K562 (cell line): Measurements from ENCODE around the gene WWOX. TPM values are rescaled to one million over a fixed set of nuclear protein-coding genes. Genes with fewer than 3 reads are reported as not detected.

Source experiments
- GABPA ChIP-seq: fragments of 200-800 bp; sonication (Bioruptor generic); conservative IDR thresholded peaks from 2 replicates; pipeline ENCODE4 v1.6.1; 2016; ENCODE audit warnings: low read depth, missing genetic modification characterization, missing compliant biosample characterization
- HDAC3 ChIP-seq: fragments of 450-650 bp; IDR thresholded peaks from 2 replicates; pipeline ENCODE4 v1.6.1; 2018; ENCODE audit warnings: borderline replicate concordance, mild to moderate bottlenecking, moderate library complexity; ENCODE audit not compliant: partially characterized antibody
- PHF21A ChIP-seq: fragments of 450-650 bp; IDR thresholded peaks from 2 replicates; pipeline ENCODE4 v1.6.1; 2017; ENCODE audit warnings: low read depth, borderline replicate concordance
- TCFL5 ChIP-seq: fragments of 250-450 bp; sonication (Bioruptor Pico); conservative IDR thresholded peaks from 2 replicates; pipeline ENCODE4 v1.6.1; 2021; ENCODE audit warnings: mild to moderate bottlenecking, moderate library complexity, matching md5 sums
- polyA plus RNA-seq, 8 experiments: library from polyadenylated mRNA; depleted of rRNA in 4 of 8; stranded (reverse) in 5 of 8; unstranded in 3 of 8; fragments of >200 nt; fragmentation: Nextera tagmentation in 2 of 8; fragmentation: Illumina TruSeq in 1 of 8; extraction: Ambion mirVana in 2 of 8; extraction: Trizol in 1 of 8; gene quantifications; 2 replicates each; pipeline versions ENCODE4 v1.2.1 to v1.2.3, GENCODE V29; 2011 to 2014; ENCODE audit warnings: inconsistent platforms in 1 of 8, missing spikeins in 1 of 8
- total RNA-seq, 7 experiments: library from RNA; depleted of rRNA in 6 of 7; stranded (reverse); fragments of >200 nt in 6 of 7; fragmentation: Illumina TruSeq in 2 of 7; extraction: Trizol in 2 of 7; gene quantifications; 2 replicates each; pipeline versions ENCODE4 v1.2.1 to v1.2.3, GENCODE V29; 2011 to 2021; ENCODE audit warnings: low replicate concordance in 1 of 7
- TF ChIP-seq, protein P1 (sequence below): sonication (generic); formaldehyde crosslinking; IDR thresholded peaks from 2 replicates; pipeline ENCODE4 v1.8.0; 2022; ENCODE audit warnings: mild to moderate bottlenecking, low read depth, missing genetic modification reagents
- TF ChIP-seq, protein P2 (sequence below): fragments of 450-650 bp; conservative IDR thresholded peaks from 2 replicates; pipeline ENCODE4 v1.6.1; 2016; ENCODE audit warnings: missing genetic modification characterization, low read depth, mild to moderate bottlenecking, control low read depth, missing compliant biosample characterization
- TF ChIP-seq, protein P3 (sequence below): IDR thresholded peaks from 3 replicates; pipeline ENCODE4 v1.6.1; 2011; ENCODE audit warnings: borderline replicate concordance, mild to moderate bottlenecking; ENCODE audit not compliant: insufficient read length, insufficient read depth
- TF ChIP-seq, protein P4 (sequence below): fragments of 250-450 bp; sonication (Bioruptor Pico); IDR thresholded peaks from 2 replicates; pipeline ENCODE4 v1.4.0; 2020; ENCODE audit warnings: mild to moderate bottlenecking, moderate library complexity

Gene WWOX
- total and polyA plus RNA-seq, 9 of the 15 experiments (the other 6 are each of a cell fraction or from before 2014, with no cell fraction given) = 1.6 to 22.7 (median 8.1) TPM

DNA sequence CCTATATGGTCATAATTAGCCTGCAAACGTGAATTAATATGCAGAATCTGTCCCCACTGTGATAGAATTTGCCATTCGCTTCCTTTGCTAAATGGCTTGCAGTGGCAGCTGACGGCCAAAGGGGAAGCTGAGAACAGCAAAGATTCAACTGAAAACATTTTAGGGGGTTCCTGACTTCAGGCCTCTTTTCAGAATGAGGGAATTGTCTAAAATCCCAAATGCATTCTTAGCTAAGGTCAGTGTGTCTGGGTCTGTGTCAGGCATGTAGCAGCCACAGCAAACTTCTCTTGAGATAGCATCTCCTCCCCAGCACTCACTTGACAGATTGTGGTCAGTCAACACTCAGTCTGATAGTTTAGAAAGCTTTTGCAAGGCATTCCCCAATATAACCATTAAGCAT, 701.1 kb downstream of the WWOX start (continued):
- TF ChIP-seq, protein P1, sequence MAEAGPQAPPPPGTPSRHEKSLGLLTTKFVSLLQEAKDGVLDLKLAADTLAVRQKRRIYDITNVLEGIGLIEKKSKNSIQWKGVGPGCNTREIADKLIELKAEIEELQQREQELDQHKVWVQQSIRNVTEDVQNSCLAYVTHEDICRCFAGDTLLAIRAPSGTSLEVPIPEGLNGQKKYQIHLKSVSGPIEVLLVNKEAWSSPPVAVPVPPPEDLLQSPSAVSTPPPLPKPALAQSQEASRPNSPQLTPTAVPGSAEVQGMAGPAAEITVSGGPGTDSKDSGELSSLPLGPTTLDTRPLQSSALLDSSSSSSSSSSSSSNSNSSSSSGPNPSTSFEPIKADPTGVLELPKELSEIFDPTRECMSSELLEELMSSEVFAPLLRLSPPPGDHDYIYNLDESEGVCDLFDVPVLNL (CRISPR knock-in tag) = no peak
- no peak for TF ChIP-seq GABPA
- TF ChIP-seq, protein P2, sequence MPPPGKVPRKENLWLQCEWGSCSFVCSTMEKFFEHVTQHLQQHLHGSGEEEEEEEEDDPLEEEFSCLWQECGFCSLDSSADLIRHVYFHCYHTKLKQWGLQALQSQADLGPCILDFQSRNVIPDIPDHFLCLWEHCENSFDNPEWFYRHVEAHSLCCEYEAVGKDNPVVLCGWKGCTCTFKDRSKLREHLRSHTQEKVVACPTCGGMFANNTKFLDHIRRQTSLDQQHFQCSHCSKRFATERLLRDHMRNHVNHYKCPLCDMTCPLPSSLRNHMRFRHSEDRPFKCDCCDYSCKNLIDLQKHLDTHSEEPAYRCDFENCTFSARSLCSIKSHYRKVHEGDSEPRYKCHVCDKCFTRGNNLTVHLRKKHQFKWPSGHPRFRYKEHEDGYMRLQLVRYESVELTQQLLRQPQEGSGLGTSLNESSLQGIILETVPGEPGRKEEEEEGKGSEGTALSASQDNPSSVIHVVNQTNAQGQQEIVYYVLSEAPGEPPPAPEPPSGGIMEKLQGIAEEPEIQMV (tag) = no peak
- no peak for TF ChIP-seq HDAC3
- TF ChIP-seq, protein P3, sequence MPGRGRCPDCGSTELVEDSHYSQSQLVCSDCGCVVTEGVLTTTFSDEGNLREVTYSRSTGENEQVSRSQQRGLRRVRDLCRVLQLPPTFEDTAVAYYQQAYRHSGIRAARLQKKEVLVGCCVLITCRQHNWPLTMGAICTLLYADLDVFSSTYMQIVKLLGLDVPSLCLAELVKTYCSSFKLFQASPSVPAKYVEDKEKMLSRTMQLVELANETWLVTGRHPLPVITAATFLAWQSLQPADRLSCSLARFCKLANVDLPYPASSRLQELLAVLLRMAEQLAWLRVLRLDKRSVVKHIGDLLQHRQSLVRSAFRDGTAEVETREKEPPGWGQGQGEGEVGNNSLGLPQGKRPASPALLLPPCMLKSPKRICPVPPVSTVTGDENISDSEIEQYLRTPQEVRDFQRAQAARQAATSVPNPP = no peak
- TF ChIP-seq, protein P4, sequence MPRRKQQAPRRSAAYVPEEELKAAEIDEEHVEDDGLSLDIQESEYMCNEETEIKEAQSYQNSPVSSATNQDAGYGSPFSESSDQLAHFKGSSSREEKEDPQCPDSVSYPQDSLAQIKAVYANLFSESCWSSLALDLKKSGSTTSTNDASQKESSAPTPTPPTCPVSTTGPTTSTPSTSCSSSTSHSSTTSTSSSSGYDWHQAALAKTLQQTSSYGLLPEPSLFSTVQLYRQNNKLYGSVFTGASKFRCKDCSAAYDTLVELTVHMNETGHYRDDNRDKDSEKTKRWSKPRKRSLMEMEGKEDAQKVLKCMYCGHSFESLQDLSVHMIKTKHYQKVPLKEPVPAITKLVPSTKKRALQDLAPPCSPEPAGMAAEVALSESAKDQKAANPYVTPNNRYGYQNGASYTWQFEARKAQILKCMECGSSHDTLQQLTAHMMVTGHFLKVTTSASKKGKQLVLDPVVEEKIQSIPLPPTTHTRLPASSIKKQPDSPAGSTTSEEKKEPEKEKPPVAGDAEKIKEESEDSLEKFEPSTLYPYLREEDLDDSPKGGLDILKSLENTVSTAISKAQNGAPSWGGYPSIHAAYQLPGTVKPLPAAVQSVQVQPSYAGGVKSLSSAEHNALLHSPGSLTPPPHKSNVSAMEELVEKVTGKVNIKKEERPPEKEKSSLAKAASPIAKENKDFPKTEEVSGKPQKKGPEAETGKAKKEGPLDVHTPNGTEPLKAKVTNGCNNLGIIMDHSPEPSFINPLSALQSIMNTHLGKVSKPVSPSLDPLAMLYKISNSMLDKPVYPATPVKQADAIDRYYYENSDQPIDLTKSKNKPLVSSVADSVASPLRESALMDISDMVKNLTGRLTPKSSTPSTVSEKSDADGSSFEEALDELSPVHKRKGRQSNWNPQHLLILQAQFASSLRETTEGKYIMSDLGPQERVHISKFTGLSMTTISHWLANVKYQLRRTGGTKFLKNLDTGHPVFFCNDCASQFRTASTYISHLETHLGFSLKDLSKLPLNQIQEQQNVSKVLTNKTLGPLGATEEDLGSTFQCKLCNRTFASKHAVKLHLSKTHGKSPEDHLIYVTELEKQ (CRISPR knock-in tag) = no peak
- TF ChIP-seq PHF21A = no peak
- no peak for TF ChIP-seq TCFL5 (CRISPR knock-in tag)
- TF ChIP-seq, all 486 proteins: peak for 0
